Hepatocyte (in vitro differentiated cells): Measurements from ENCODE around the gene PLCL2. TPM values are rescaled to one million over a fixed set of nuclear protein-coding genes. Genes with fewer than 3 reads are reported as not detected.

Experiments used
- DNase-seq: peaks from one replicate; pipeline ENCODE4 v3.0.0-alpha.2; 2016; ENCODE audit warnings: low spot score
- H2AFZ ChIP-seq: fragments of 200-600 bp; sonication (generic); 2 replicates; pipeline ENCODE4 v1.6.0; 2016; ENCODE audit warnings: antibody characterized with exemption, mild to moderate bottlenecking
- H3K27ac ChIP-seq: fragments of 200-600 bp; sonication (generic); 2 replicates; pipeline ENCODE4 v1.5.1; 2016; ENCODE audit warnings: mild to moderate bottlenecking
- H3K27me3 ChIP-seq: fragments of 200-600 bp; sonication (generic); 2 replicates; pipeline ENCODE4 v1.6.1; 2016
- H3K36me3 ChIP-seq: fragments of 200-600 bp; sonication (generic); replicated peaks from 2 replicates; pipeline ENCODE4 v1.5.1; 2016; ENCODE audit warnings: low read depth; ENCODE audit not compliant: insufficient read depth
- H3K4me1 ChIP-seq: fragments of 200-600 bp; sonication (generic); 2 replicates; pipeline ENCODE4 v1.5.1; 2016; ENCODE audit warnings: mild to moderate bottlenecking, moderate library complexity; ENCODE audit not compliant: insufficient read depth
- H3K4me2 ChIP-seq: fragments of 200-600 bp; sonication (generic); 2 replicates; pipeline ENCODE4 v1.6.0; 2016
- H3K4me3 ChIP-seq: fragments of 200-600 bp; sonication (generic); 2 replicates; pipeline ENCODE4 v1.5.1; 2016; ENCODE audit warnings: mild to moderate bottlenecking
- H3K79me2 ChIP-seq: fragments of 200-600 bp; sonication (generic); 2 replicates; pipeline ENCODE4 v1.6.0; 2017; ENCODE audit warnings: mild to moderate bottlenecking
- H3K9me2 ChIP-seq: fragments of 200-600 bp; sonication (generic); replicated peaks from 2 replicates; pipeline ENCODE4 v1.6.0; 2017; ENCODE audit warnings: mild to moderate bottlenecking; ENCODE audit not compliant: insufficient read depth
- H3K9me3 ChIP-seq: fragments of 200-600 bp; sonication (generic); 2 replicates; pipeline ENCODE4 v1.5.1; 2016; ENCODE audit warnings: low read depth, mild to moderate bottlenecking
- H4K20me1 ChIP-seq: fragments of 200-600 bp; sonication (generic); 2 replicates; pipeline ENCODE4 v1.6.0; 2016; ENCODE audit warnings: mild to moderate bottlenecking; ENCODE audit not compliant: insufficient read depth, poor library complexity, severe bottlenecking
- CTCF ChIP-seq: fragments of 200-600 bp; sonication (generic); IDR thresholded peaks from 2 replicates; pipeline ENCODE4 v1.5.1; 2016; ENCODE audit warnings: antibody characterized with exemption, mild to moderate bottlenecking; ENCODE audit not compliant: poor library complexity
- EZH2 ChIP-seq: fragments of 200-600 bp; sonication (generic); IDR thresholded peaks from 2 replicates; pipeline ENCODE4 v1.6.1; 2016; ENCODE audit warnings: antibody characterized with exemption, mild to moderate bottlenecking, borderline replicate concordance
- EZH2phosphoT487 ChIP-seq: fragments of 200-600 bp; sonication (generic); IDR thresholded peaks from one replicate; pipeline ENCODE4 v1.6.1; 2018; ENCODE audit warnings: antibody characterized with exemption, mild to moderate bottlenecking, low read depth, moderate library complexity; ENCODE audit not compliant: unreplicated experiment, severe bottlenecking
- WGBS: methylation state at CpG from one replicate; pipeline ENCODE4 v1.1.6; 2016; ENCODE audit warnings: low lambda C conversion rate; ENCODE audit errors: missing lambda C conversion rate; 5-methylcytosine and 5-hydroxymethylcytosine counted together
- polyA plus RNA-seq: library from polyadenylated mRNA; unstranded; fragments of >200 nt; fragmentation: Nextera tagmentation; extraction: Ambion mirVana; gene quantifications from 2 replicates; pipeline ENCODE4 v1.2.1, GENCODE V29; 2016
- total RNA-seq: library from RNA; depleted of rRNA; stranded (reverse); fragments of >200 nt; gene quantifications from 2 replicates; pipeline ENCODE4 v1.2.3, GENCODE V29; 2014

Gene PLCL2
- total and polyA plus RNA-seq, 2 experiments from 2014 or later: 3.2 to 14.2 TPM

- H3K27ac ChIP-seq: no peak overlapping the region
- no peak overlapping the region for H3K4me2 ChIP-seq
- TF ChIP-seq CTCF: no peak
- H2AFZ ChIP-seq: no peak overlapping the region
- no peaks in the 10 kb centered on the region for H4K20me1 ChIP-seq
- 79% methylated on average over 10 of the region's 10 CpGs for WGBS
- H3K9me2 ChIP-seq: no peaks in the 10 kb centered on the region
- no peaks in the 10 kb centered on the region for H3K36me3 ChIP-seq
- H3K27me3 ChIP-seq: no peaks in the 10 kb centered on the region
- H3K4me1 ChIP-seq: no peaks in the 10 kb centered on the region
- no peaks in the 10 kb centered on the region for H3K9me3 ChIP-seq
- no peak for DNase-seq
- no peak overlapping the region for H3K4me3 ChIP-seq
- H3K79me2 ChIP-seq: no peaks in the 10 kb centered on the region
Measured at GRCh38 chr3:17132286-17133115, 247.7 kb downstream of the PLCL2 start.

- TF ChIP-seq EZH2: no peak
- TF ChIP-seq CTCF: no peak
- TF ChIP-seq EZH2phosphoT487: no peak
- Histone ChIP-seq H4K20me1 (no peaks in the 10 kb centered on the region), H3K4me3 (no peak overlapping the region), H3K9me3 (no peaks in the 10 kb centered on the region), H3K4me2 (no peak overlapping the region), H3K79me2 (no peaks in the 10 kb centered on the region), H2AFZ (no peak overlapping the region), H3K9me2 (no peaks in the 10 kb centered on the region), H3K36me3 (no peaks in the 10 kb centered on the region), H3K4me1 (no peaks in the 10 kb centered on the region), H3K27me3 (no peaks in the 10 kb centered on the region), H3K27ac (no peak overlapping the region)
- WGBS: 92% methylated on average over 19 of the region's 19 CpGs
- no peak for DNase-seq
Measured at GRCh38 chr3:17133632-17134545, 249.1 kb downstream of the PLCL2 start.

- H3K27me3 ChIP-seq: no peaks in the 10 kb centered on the region
- no peaks in the 10 kb centered on the region for H3K9me3 ChIP-seq
- no peaks in the 10 kb centered on the region for H3K79me2 ChIP-seq
- TF ChIP-seq EZH2phosphoT487 (no peak), CTCF (no peak), EZH2 (no peak)
- H3K9me2 ChIP-seq: no peaks in the 10 kb centered on the region
- no peaks in the 10 kb centered on the region for H3K36me3 ChIP-seq
- no peak overlapping the region for H2AFZ ChIP-seq
- H3K4me1 ChIP-seq: no peaks in the 10 kb centered on the region
- H3K27ac ChIP-seq: no peak overlapping the region
- no peak overlapping the region for H3K4me3 ChIP-seq
- no peak overlapping the region for H3K4me2 ChIP-seq
- DNase-seq: no peak
- H4K20me1 ChIP-seq: no peaks in the 10 kb centered on the region
Measured at GRCh38 chr3:17135696-17136095, 250.9 kb downstream of the PLCL2 start.
